CD4-positive, alpha-beta T cell treated with Interleukin-15 for 1 hour (primary cell): ENCODE results near the gene CADM3.
A peak's percentile ranks its signal among the peaks of the same experiment; 100 is the strongest.

ENCODE experiments used
- DNase-seq: peaks from one replicate; pipeline ENCODE4 v3.0.0-alpha.2; 2020

CADM3 gene

GRCh38 chr1:159173320-159173719 lies 1.9 kb downstream of the CADM3 start:
- DNase-seq: no peak

GRCh38 chr1:159175571-159175970 lies 4.2 kb downstream of the CADM3 start:
- DNase-seq: no peak

GRCh38 chr1:159177272-159177907 lies 6.0 kb downstream of the CADM3 start:
- no peak for DNase-seq

- DNase-seq: no peak
Observed at GRCh38 chr1:159179906-159180305, 8.5 kb downstream of the CADM3 start.

- no peak for DNase-seq
Observed at GRCh38 chr1:159180516-159180915, 9.1 kb downstream of the CADM3 start.

GRCh38 chr1:159181328-159182024 lies 10.1 kb downstream of the CADM3 start:
- no peak for DNase-seq

- DNase-seq: no peak
Observed at GRCh38 chr1:159184201-159184600, 12.8 kb downstream of the CADM3 start.

- no peak for DNase-seq
Observed at GRCh38 chr1:159185121-159185520, 13.7 kb downstream of the CADM3 start.

- DNase-seq: no peak
Observed at GRCh38 chr1:159187033-159187432, 15.6 kb downstream of the CADM3 start.

- DNase-seq: no peak
Observed at GRCh38 chr1:159187647-159188374, 16.4 kb downstream of the CADM3 start.

- peak; percentile 60 for DNase-seq
Observed at GRCh38 chr1:159188375-159188788, 17.0 kb downstream of the CADM3 start.

GRCh38 chr1:159190441-159190840 lies 19.0 kb downstream of the CADM3 start:
- DNase-seq: no peak

GRCh38 chr1:159196543-159196942 lies 25.1 kb downstream of the CADM3 start:
- DNase-seq: no peak

- peak; percentile 41 for DNase-seq
Observed at GRCh38 chr1:159197561-159198557, 26.4 kb downstream of the CADM3 start.

GRCh38 chr1:159199901-159200300 lies 28.5 kb downstream of the CADM3 start:
- DNase-seq: no peak

GRCh38 chr1:159200769-159201168 lies 29.4 kb downstream of the CADM3 start:
- no peak for DNase-seq

- DNase-seq: no peak
Observed at GRCh38 chr1:159201642-159202041, 30.2 kb downstream of the CADM3 start.

- DNase-seq: no peak
Observed at GRCh38 chr1:159203610-159204009, 32.2 kb downstream of the CADM3 start.

GRCh38 chr1:159204161-159205141 lies 33.0 kb downstream of the CADM3 start, which contains the start of gene ACKR1:
TSS of gene ACKR1 (plus strand) at chr1:159204875. CDS start at chr1:159204960, 85 bp downstream.
- no peak for DNase-seq

- no peak for DNase-seq
Observed at GRCh38 chr1:159205225-159205624, 33.8 kb downstream of the CADM3 start.

GRCh38 chr1:159206110-159206509 lies 34.7 kb downstream of the CADM3 start:
- DNase-seq: no peak
